Bladder microvascular endothelial cell (primary cell): ENCODE results near the gene MCM10. TPM values are rescaled to one million over a fixed set of nuclear protein-coding genes. Genes with fewer than 3 reads are reported as not detected.

Experiments used
- total RNA-seq: library from RNA; depleted of rRNA; stranded (reverse); fragments of >200 nt; gene quantifications from 2 replicates; pipeline ENCODE4 v1.2.3, GENCODE V29; 2014

Gene MCM10
- total RNA-seq: 14.2 and 18.1 TPM in 2 replicates

DNA sequence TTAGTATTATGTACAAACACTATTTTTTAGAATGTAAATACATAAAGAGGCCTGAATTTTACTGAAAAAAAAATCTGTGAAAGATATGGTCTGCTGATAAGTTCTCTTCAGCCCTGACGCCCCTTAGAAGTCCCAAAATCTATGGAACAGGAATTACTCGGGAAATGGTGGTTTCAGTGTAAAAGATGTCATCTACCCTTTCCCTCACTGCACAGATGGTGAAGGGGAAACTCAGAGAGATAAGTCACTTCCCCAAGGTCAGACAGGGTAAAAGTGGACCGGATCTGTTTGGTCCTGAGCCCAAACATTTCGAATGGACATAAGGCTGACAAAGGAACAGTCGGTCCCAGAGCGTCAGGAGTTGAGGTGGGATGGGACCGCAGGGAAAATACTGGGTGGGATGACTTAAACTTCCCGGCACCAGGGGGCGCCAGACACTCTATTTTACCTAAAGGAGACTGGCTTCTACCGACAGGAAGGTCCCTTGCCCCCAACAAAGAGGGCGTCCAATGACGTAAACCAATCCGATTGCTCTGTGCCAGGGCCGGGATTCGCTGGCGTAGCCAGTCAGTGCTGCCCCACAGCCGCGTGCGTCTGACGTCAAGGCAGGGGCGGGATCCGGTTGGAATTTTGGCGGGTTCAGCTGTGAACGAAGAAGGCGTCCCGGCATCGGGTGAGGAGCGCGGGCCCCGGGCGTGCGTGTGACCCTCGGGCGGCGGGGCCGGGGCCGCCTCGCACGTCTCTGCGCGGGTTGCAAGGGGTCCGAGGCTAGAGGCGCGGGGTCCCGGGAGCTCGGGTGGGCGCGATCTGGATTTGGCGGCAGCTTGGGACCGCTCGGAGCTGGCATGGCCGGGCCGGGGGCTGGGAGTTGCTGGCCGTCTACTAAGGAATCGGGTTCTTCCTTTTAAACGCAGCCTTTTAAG, at the start of gene MCM10:
TSS of gene MCM10 (plus strand) at position 625 of the 923 bp plus-strand sequence. CDS start 2,645 bp downstream, outside the sequence.

GRCh38 chr10:13234172-13234571, 72.8 kb downstream of the MCM10 start, which contains the start of gene UCMA:
Gene UCMA (minus strand): TSS chr10:13234374. CDS start chr10:13234258, 116 bp downstream.

Other genes with a start within 250 kb of the MCM10 start
- 1.5 and 4.8 TPM in 2 replicates for gene CCDC3, start 159.8 kb upstream of the MCM10 start, total RNA-seq
- 87.9 and 175 TPM in 2 replicates for gene OPTN, start 61.4 kb upstream of the MCM10 start, total RNA-seq
- gene UCMA, start 72.8 kb downstream of the MCM10 start, total RNA-seq: not detected in 2 replicates
- 5.2 and 6.9 TPM in 2 replicates for gene PHYH, start 138.5 kb downstream of the MCM10 start, total RNA-seq
- gene SEPHS1, start 186.7 kb downstream of the MCM10 start, total RNA-seq: 26.7 and 43.6 TPM in 2 replicates